Choroid plexus epithelial cell (primary cell): ENCODE data around the gene ITM2C.

Experiments used
- DNase-seq: peaks from one replicate; pipeline ENCODE4 v3.0.0-alpha.2; 2010; ENCODE audit warnings: low read depth
- H3K4me3 ChIP-seq: 2 replicates; pipeline ENCODE4 v1.5.1; 2011; ENCODE audit warnings: low read depth, mild to moderate bottlenecking, control low read depth, low read length, moderate library complexity
- TF ChIP-seq, protein P1 (sequence below): conservative IDR thresholded peaks from 2 replicates; pipeline ENCODE4 v1.5.1; 2011; ENCODE audit warnings: low read depth, mild to moderate bottlenecking, control low read depth, inconsistent platforms, low read length, moderate library complexity

The ITM2C gene

GRCh38 chr2:230891509-230891908 is 26.8 kb downstream of the ITM2C start:
- no peak overlapping the region for H3K4me3 ChIP-seq
- TF ChIP-seq, protein P1, sequence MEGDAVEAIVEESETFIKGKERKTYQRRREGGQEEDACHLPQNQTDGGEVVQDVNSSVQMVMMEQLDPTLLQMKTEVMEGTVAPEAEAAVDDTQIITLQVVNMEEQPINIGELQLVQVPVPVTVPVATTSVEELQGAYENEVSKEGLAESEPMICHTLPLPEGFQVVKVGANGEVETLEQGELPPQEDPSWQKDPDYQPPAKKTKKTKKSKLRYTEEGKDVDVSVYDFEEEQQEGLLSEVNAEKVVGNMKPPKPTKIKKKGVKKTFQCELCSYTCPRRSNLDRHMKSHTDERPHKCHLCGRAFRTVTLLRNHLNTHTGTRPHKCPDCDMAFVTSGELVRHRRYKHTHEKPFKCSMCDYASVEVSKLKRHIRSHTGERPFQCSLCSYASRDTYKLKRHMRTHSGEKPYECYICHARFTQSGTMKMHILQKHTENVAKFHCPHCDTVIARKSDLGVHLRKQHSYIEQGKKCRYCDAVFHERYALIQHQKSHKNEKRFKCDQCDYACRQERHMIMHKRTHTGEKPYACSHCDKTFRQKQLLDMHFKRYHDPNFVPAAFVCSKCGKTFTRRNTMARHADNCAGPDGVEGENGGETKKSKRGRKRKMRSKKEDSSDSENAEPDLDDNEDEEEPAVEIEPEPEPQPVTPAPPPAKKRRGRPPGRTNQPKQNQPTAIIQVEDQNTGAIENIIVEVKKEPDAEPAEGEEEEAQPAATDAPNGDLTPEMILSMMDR, result no peak
- no peak for DNase-seq

- TF ChIP-seq, protein P1, result no peak
- H3K4me3 ChIP-seq, result no peak overlapping the region
- no peak for DNase-seq
Observed at GRCh38 chr2:230893338-230893737, 28.6 kb downstream of the ITM2C start.

- TF ChIP-seq, protein P1, result no peak
- H3K4me3 ChIP-seq, result no peak overlapping the region
- no peak for DNase-seq
Observed at GRCh38 chr2:230893841-230894781, 29.4 kb downstream of the ITM2C start.

DNA sequence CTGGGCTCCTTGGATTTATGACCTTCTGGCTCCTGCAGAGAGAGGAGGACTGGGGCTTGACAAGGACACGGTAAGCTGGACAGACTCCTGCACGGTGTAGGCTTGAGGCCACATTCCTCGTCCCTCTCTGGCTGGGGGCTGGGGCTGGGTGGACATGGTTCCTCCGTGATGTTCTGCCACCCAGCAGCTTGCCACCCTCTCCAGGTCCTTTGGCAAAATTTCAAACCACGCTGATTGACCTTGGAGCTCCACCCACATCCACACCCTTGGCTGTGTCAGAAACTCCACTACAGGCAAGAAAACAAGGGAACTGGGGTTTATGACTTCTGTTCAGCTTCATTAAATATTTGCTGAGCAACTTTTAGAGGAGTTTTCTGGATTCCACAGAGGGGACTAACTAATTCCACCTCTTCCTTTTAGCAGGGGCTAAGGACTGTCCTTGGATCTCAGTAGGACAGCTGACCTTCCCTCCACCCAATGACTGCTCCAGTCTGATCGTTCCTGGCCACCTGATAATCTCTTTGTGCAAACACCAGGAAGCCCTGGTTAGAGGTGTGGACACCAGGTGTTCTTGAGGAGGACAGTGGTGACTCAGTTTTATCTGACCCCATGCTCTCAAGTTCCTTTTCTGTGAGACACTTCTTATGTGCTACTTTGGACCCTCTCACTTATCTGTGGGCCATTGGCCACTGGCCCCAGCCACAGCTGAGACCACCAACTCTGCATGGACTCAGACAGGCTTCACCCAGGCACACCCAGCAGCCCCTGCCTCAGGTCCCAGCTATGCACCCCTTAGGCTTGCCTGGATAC is 31.0 kb downstream of the ITM2C start:
- TF ChIP-seq, protein P1, result no peak
- DNase-seq, result no peak
- no peak overlapping the region for H3K4me3 ChIP-seq

DNA sequence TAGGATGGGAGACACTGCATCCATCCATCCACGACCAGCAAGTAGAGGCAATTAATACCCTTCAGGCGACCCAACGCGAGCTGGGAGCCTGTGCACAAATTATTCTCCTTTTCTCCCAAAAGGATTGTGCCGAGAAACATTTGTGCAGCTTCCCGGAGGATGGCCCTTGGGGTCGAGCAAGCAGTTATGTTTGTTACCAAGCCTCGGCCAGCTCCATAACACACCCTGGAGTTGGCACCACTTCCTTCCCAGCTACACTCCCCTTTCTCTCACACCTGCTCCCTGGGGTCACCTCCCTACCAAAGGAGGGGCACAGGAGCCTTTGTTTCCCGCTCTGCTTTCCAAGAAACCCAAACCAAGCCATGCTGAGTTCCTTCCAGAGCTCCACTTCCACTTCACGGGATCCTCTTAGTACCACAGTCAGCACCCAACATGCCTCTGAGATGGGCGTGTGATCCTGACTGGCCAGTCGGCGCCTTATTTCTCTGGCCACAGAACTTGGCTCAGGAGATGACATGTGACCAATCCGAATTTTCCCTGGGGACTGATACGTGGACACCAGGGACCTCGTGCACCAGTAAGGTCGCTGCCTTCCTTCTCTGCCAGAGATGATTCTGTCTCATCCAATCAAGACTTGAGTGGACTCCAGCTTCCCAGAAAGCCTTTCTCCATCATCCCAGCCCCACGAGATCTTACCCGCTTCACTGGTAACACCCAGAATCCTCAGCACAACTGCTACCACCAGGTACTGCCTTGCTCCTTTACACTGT is 31.8 kb downstream of the ITM2C start:
- no peak for DNase-seq
- H3K4me3 ChIP-seq, result no peak overlapping the region

More for the DNA sequence above, 31.8 kb downstream of the ITM2C start:
- TF ChIP-seq, protein P1, result no peak
